GM12878 (cell line): ENCODE results near the gene DFFB. TPM values are rescaled to one million over a fixed set of nuclear protein-coding genes. Genes with fewer than 3 reads are reported as not detected.

Experiments used
- ATAC-seq: fragments of 200-7000 bp; cut with Tn5 transposase; 3 replicates; pipeline ENCODE4 v1.9.1; 2020; ENCODE audit warnings: mild to moderate bottlenecking, moderate library complexity
- BruUV-seq: library from RNA; stranded (reverse); fragments of 400-500 nt; replicated peaks from 2 replicates; lab custom pipeline; 2021; lab: Mats Ljungman, UMichigan
- CTCF ChIA-PET: fragments of 300-600 bp; sonication (Branson Sonifier 250); formaldehyde crosslinking; extraction: SDS; loops from one replicate; lab custom pipeline; 2021; ENCODE audit warnings: inconsistent platforms; lab: Yijun Ruan, JAX
- POLR2A ChIA-PET: fragments of 350-600 bp; formaldehyde crosslinking; extraction: SDS; loops from one replicate; lab custom pipeline; 2021; ENCODE audit warnings: inconsistent platforms; lab: Charles Lee
- RAD21 ChIA-PET: fragments of 300-600 bp; sonication (Branson Sonifier 250); formaldehyde crosslinking; loops from one replicate; lab custom pipeline; 2023; ENCODE audit warnings: antibody characterized with exemption; ENCODE audit not compliant: unreplicated experiment; lab: Charles Lee
- SMC1A ChIA-PET: fragments of 300-600 bp; sonication (Branson Sonifier 250); formaldehyde crosslinking; loops from one replicate; lab custom pipeline; 2023; ENCODE audit not compliant: unreplicated experiment, uncharacterized antibody; lab: Charles Lee
- DNase-seq: peaks from one replicate; pipeline ENCODE4 v3.0.0-alpha.2; 2011; ENCODE audit warnings: low read depth, low spot score
- FAIRE-seq: peaks from 3 replicates; lab custom pipeline; 2011; peaks lifted over from hg19 to GRCh38; lab: Jason Lieb, UNC
- H2AFZ ChIP-seq: 2 replicates; pipeline ENCODE4 v1.6.0; 2011; ENCODE audit warnings: low read depth, low read length, control low read depth; ENCODE audit not compliant: control insufficient read depth
- H3K27ac ChIP-seq: 2 replicates; pipeline ENCODE4 v1.5.1; 2011; ENCODE audit warnings: control low read depth; ENCODE audit not compliant: control insufficient read depth, insufficient read depth
- H3K27me3 ChIP-seq, 2 experiments: replicated peaks in 1 of 2; 2 replicates each; pipeline versions ENCODE4 v1.6.0 to v1.6.1; 2011; ENCODE audit warnings: low read length in 1 of 2; ENCODE audit not compliant: control insufficient read depth in 2 of 2, insufficient read depth in 2 of 2
- H3K36me3 ChIP-seq, 2 experiments: 2 replicates each; pipeline ENCODE4 v1.5.1; 2011; ENCODE audit warnings: low read length in 1 of 2; ENCODE audit not compliant: control insufficient read depth in 2 of 2, insufficient read depth in 2 of 2
- H3K4me1 ChIP-seq: 2 replicates; pipeline ENCODE4 v1.6.1; 2011; ENCODE audit warnings: mild to moderate bottlenecking, low read length, moderate library complexity, mixed read lengths; ENCODE audit not compliant: control insufficient read depth, insufficient read depth
- H3K4me2 ChIP-seq: 2 replicates; pipeline ENCODE4 v1.6.0; 2011; ENCODE audit warnings: control low read depth; ENCODE audit not compliant: control insufficient read depth, insufficient read depth
- H3K4me3 ChIP-seq: fragments of 200-600 bp; sonication (generic); 2 replicates; pipeline ENCODE4 v1.5.1; 2016
- H3K79me2 ChIP-seq: 2 replicates; pipeline ENCODE4 v1.6.0; 2011; ENCODE audit warnings: low read length; ENCODE audit not compliant: control insufficient read depth, insufficient read depth
- H3K9ac ChIP-seq: 2 replicates; pipeline ENCODE4 v1.8.0; 2011; ENCODE audit warnings: low read length, control low read depth, mixed read lengths; ENCODE audit not compliant: control insufficient read depth, insufficient read depth
- H3K9me3 ChIP-seq: replicated peaks from 3 replicates; pipeline ENCODE4 v1.5.1; 2011; ENCODE audit warnings: mild to moderate bottlenecking, low read length; ENCODE audit not compliant: control insufficient read depth, insufficient read depth
- H4K20me1 ChIP-seq: 2 replicates; pipeline ENCODE4 v1.6.0; 2011; ENCODE audit not compliant: control insufficient read depth, insufficient read depth
- BACH1 ChIP-seq: fragments of 450-650 bp; IDR thresholded peaks from 2 replicates; pipeline ENCODE4 v1.6.1; 2017; ENCODE audit warnings: mild to moderate bottlenecking, borderline replicate concordance
- BHLHE40 ChIP-seq, 2 experiments: fragments of 450-650 bp in 1 of 2; IDR thresholded peaks; 2 replicates each; pipeline ENCODE4 v1.6.1; 2011 to 2017; ENCODE audit warnings: low read depth in 2 of 2, borderline replicate concordance in 1 of 2, improper control_type of control experiment in 1 of 2, low read length in 1 of 2, mild to moderate bottlenecking in 1 of 2
- CEBPZ ChIP-seq: fragments of 150-350 bp; IDR thresholded peaks from 2 replicates; pipeline ENCODE4 v1.6.1; 2016; ENCODE audit warnings: low read depth, low read length
- IRF4 ChIP-seq: IDR thresholded peaks from 2 replicates; pipeline ENCODE4 v1.6.1; 2011; ENCODE audit warnings: low read depth, low read length
- MEF2A ChIP-seq: IDR thresholded peaks from 2 replicates; pipeline ENCODE4 v1.6.1; 2011; ENCODE audit warnings: low read depth, mild to moderate bottlenecking, low read length, moderate library complexity; ENCODE audit not compliant: insufficient read depth
- NRF1 ChIP-seq: conservative IDR thresholded peaks from 2 replicates; pipeline ENCODE4 v1.6.1; 2011; ENCODE audit warnings: mild to moderate bottlenecking, low read depth, low read length, improper control_type of control experiment
- SIN3A ChIP-seq: IDR thresholded peaks from 2 replicates; pipeline ENCODE4 v1.6.1; 2012; ENCODE audit warnings: low read depth, low read length, improper control_type of control experiment
- SMC3 ChIP-seq: IDR thresholded peaks from 2 replicates; pipeline ENCODE4 v1.6.1; 2011; ENCODE audit warnings: low read length, improper control_type of control experiment, borderline replicate concordance
- SREBF1 ChIP-seq: IDR thresholded peaks from 2 replicates; pipeline ENCODE4 v1.6.1; 2012; ENCODE audit warnings: mild to moderate bottlenecking, low read length
- SUPT20H ChIP-seq: IDR thresholded peaks from 2 replicates; pipeline ENCODE4 v1.6.1; 2011; ENCODE audit warnings: low read depth, mild to moderate bottlenecking, low read length, moderate library complexity, borderline replicate concordance; ENCODE audit not compliant: control insufficient read depth
- TBL1XR1 ChIP-seq: IDR thresholded peaks from 2 replicates; pipeline ENCODE4 v1.6.1; 2012; ENCODE audit warnings: low read depth, low read length, improper control_type of control experiment
- TCF12 ChIP-seq: IDR thresholded peaks from 2 replicates; pipeline ENCODE4 v1.6.1; 2011; ENCODE audit warnings: low read depth, mild to moderate bottlenecking, low read length
- WRNIP1 ChIP-seq: IDR thresholded peaks from 2 replicates; pipeline ENCODE4 v1.6.1; 2011; ENCODE audit warnings: low read depth, low read length, improper control_type of control experiment, borderline replicate concordance
- WGBS: methylation state at CpG from one replicate; pipeline ENCODE4 v1.1.6; 2016; ENCODE audit warnings: low lambda C conversion rate; ENCODE audit not compliant: insufficient replicate concordance, insufficient coverage; ENCODE audit errors: missing lambda C conversion rate; 5-methylcytosine and 5-hydroxymethylcytosine counted together
- in situ Hi-C: fragments of 300-500 bp; cut with MboI; formaldehyde crosslinking; loops from 9 replicates; pipeline ENCODE4 v1.14.3; 2018; ENCODE audit warnings: mixed read lengths
- intact Hi-C: fragments of 100-400 bp; cut with micrococcal nuclease; formaldehyde crosslinking; loops from one replicate; pipeline ENCODE4 v1.14.2; 2022; ENCODE audit not compliant: unreplicated experiment
- polyA plus RNA-seq, 11 experiments: library from polyadenylated mRNA; depleted of rRNA in 4 of 11; unstranded in 6 of 11; stranded (reverse) in 5 of 11; fragments of >200 nt; fragmentation: Nextera tagmentation in 4 of 11; fragmentation: Illumina TruSeq in 1 of 11; extraction: Ambion mirVana in 4 of 11; extraction: Trizol in 1 of 11; gene quantifications; 1 replicate in 1 of 11; 2 replicates in 10 of 11; pipeline versions ENCODE4 v1.2.1 to v1.2.3, GENCODE V29; 2011 to 2016; ENCODE audit warnings: inconsistent platforms in 2 of 11, missing spikeins in 2 of 11, low read depth in 1 of 11
- total RNA-seq, 4 experiments: library from RNA; depleted of rRNA in 3 of 4; stranded (reverse); fragments of >200 nt in 3 of 4; fragmentation: Illumina TruSeq in 1 of 4; extraction: Trizol in 1 of 4; gene quantifications; 2 replicates each; pipeline versions ENCODE4 v1.2.1 to v1.2.3, GENCODE V29; 2013 to 2021

DFFB gene
- total and polyA plus RNA-seq, 10 of the 15 experiments (the other 5 are each of a cell fraction or from before 2014, with no cell fraction given), result 2.7 to 10.7 (median 6.5) TPM

DNA sequence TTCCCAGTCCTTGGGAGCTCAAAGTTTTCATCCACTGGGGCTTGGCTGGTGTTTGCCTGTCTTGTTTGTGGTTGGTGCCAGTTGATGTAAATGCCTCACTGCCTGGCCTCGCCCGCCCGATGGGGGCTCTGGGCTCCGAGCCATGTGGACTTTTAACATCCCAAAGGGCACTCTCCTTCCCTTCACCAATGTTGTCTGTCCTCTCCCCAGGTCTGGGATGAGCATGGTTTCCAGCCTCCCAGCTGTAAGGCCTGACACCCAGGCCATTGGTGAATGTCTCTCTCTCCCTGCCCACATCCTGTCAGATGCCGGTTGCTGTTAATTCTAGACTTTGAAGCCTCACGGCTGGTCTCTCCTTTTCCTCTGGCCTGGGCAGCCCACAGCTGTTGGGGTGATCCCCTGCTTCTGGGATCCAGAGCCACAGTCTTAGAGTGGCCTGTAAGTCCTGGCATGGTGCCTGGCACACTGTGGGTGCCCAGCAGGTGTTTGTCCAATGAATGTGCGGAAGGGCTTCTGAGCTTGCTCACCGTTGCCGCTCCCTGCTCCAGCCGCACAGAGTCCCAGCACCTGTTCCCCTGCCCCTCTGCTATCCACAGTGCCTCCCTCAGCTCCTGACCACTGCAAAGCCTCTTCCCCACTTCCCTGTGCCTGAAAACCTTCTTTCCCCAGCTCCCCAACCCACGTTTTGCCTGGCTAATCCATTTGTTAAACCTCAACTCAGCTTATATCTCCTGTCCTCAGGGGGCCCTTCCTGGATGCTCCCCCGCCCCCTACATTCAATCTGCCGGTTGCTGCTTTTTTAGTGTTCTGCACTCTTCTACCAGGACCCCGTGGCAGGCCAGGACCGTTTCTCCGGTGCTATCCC, 46.1 kb downstream of the DFFB start:
- in situ Hi-C loops, result no loop called here

DNA sequence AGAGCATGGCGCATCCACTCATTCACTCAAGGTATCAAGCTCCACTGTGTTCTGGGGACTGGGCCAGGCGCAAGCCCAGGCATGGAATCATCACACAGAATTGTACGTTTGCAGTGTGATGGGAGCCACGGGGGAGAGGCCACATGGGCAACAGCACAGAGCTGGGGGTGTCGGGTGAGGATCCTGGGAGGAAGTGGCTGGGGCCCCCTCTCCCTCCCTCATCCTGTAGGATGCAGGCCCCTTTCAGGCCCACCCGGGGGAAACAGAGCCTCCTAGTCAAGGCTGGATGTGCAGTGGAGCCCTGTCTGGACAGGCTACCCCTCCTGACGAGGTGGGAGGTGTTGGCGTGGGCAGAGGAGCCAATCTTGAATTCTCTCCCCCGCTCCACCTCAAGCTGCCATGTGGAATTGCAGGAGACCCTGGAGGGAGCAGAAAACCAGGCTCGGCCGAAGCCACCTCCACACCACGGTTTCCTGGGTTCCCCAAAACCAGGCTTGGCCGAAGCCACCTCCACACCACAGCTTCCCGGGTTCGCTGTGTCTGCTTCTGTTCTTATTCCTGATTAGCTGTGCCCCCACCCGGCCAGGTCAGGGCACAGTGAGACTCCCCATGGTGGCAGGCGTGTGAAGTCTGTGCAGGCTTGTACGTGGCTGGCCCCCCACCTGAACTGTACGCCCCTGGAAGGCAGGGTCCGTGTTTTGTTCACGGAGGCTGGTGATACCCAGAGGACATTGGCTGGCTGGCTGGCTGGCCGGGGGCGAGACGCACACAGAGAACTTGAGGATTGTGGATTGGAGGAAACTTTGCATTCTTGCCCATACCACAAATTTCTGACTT, 46.9 kb downstream of the DFFB start:
- H3K36me3 ChIP-seq, result no peaks in the 10 kb centered on the region
- no peaks in the 10 kb centered on the region for H3K4me1 ChIP-seq
- ATAC-seq (no peak), DNase-seq (no peak), FAIRE-seq (no peak)
- ChIA-PET POLR2A (no interaction called here), CTCF (no interaction called here), RAD21 (no interaction called here), SMC1A (no interaction called here)
- H3K9me3 ChIP-seq, result no peaks in the 10 kb centered on the region
- in situ Hi-C loops (no loop called here), intact Hi-C loops (loop anchor here (5.0 kb wide), 1 partner anchor 107 kb away; the partner anchor contains the start of gene LRRC47)
- no peak overlapping the region for H3K4me3 ChIP-seq
- H4K20me1 ChIP-seq, result no peaks in the 10 kb centered on the region
- no peak overlapping the region for H3K27ac ChIP-seq
- no peaks in the 10 kb centered on the region; a peak in 2 of 4 replicates for H3K27me3 ChIP-seq
- no peak overlapping the region for H2AFZ ChIP-seq
- BruUV-seq, result no TSS peak
- peaks cover 7% of the 10 kb centered on the region for H3K79me2 ChIP-seq
- WGBS, result 70% methylated on average over 24 of the region's 24 CpGs
- no peak overlapping the region for H3K9ac ChIP-seq
- no peak overlapping the region for H3K4me2 ChIP-seq
- TF ChIP-seq SREBF1 (no peak), CEBPZ (no peak), TCF12 (no peak), IRF4 (no peak), BHLHE40 (IDR thresholded peaks at IDR 0.05; ENCODE audit: borderline replicate concordance in 1 of 2, low read depth in 2 of 2, low read length in 1 of 2) (no peak), TBL1XR1 (no peak), WRNIP1 (no peak), MEF2A (no peak), NRF1 (no peak), SIN3A (no peak), BACH1 (no peak)

More for the DNA sequence above, 46.1 kb downstream of the DFFB start:
- ChIA-PET CTCF (no interaction called here), POLR2A (no interaction called here), SMC1A (interaction anchor here (1.2 kb wide), 1 partner anchor 45 kb away, joined by 3 read pairs; no protein-coding TSS in a partner anchor), RAD21 (no interaction called here)
- no peak overlapping the region for H3K4me2 ChIP-seq
- H3K4me1 ChIP-seq, result no peaks in the 10 kb centered on the region
- no peak overlapping the region for H2AFZ ChIP-seq
- H3K27ac ChIP-seq, result no peak overlapping the region
- peaks cover 16% of the 10 kb centered on the region for H3K79me2 ChIP-seq
- H3K27me3 ChIP-seq, result no peaks in the 10 kb centered on the region
- no peaks in the 10 kb centered on the region; the same call in 2 of the 3 replicates for H3K9me3 ChIP-seq
- no peak for TF ChIP-seq SMC3
- TF ChIP-seq SUPT20H, result no peak
- ATAC-seq (no peak), DNase-seq (no peak), FAIRE-seq (no peak)
- no peaks in the 10 kb centered on the region for H4K20me1 ChIP-seq
- H3K9ac ChIP-seq, result no peak overlapping the region
- no peaks in the 10 kb centered on the region for H3K36me3 ChIP-seq
- no TSS peak for BruUV-seq
- WGBS, result 78% methylated on average over 16 of the region's 16 CpGs
- H3K4me3 ChIP-seq, result no peak overlapping the region
- intact Hi-C loops, result loop anchor here (5.0 kb wide), 1 partner anchor 106 kb away; the partner anchor contains the start of gene LRRC47
